Peyer's patch (tissue), 4 donors: ENCODE data around the gene MAGEB10. TPM values are rescaled to one million over a fixed set of nuclear protein-coding genes. Genes with fewer than 3 reads are reported as not detected.

Source experiments
- DNase-seq, 3 donors: peaks; one replicate each; pipeline ENCODE4 v3.0.0-alpha.2; 2017 to 2019
- H3K27ac ChIP-seq, 4 donors: fragments of 200-600 bp; sonication (generic); one replicate each; pipeline ENCODE4 v1.5.1; 2016 to 2019
- H3K27me3 ChIP-seq, 2 donors: fragments of 200-600 bp; sonication (generic); one replicate each; pipeline ENCODE4 v1.5.1; 2019
- H3K36me3 ChIP-seq, 3 donors: fragments of 200-600 bp; sonication (generic); one replicate each; pipeline ENCODE4 v1.5.1; 2016 to 2019
- H3K4me1 ChIP-seq, 4 donors: fragments of 200-600 bp; sonication (generic); one replicate each; pipeline ENCODE4 v1.5.1; 2016 to 2019
- H3K4me3 ChIP-seq, 4 donors: fragments of 200-600 bp; sonication (generic); 1 replicate in 3 of 4; 2 replicates in 1 of 4; pipeline ENCODE4 v1.5.1; 2016 to 2019; ENCODE audit warnings: mild to moderate bottlenecking in 1 of 4
- H3K9me3 ChIP-seq, 4 donors: fragments of 200-600 bp; sonication (generic); one replicate each; pipeline ENCODE4 v1.5.1; 2016 to 2019; ENCODE audit warnings: mild to moderate bottlenecking in 1 of 4
- CTCF ChIP-seq, 6 experiments: fragments of 450-650 bp in 4 of 6; fragments of 200-600 bp in 2 of 6; sonication (generic) in 1 of 6; IDR thresholded peaks; one replicate each; pipeline ENCODE4 v1.5.1; 2017 to 2019; ENCODE audit warnings: antibody characterized with exemption in 6 of 6, mild to moderate bottlenecking in 3 of 6, moderate library complexity in 1 of 6
- POLR2A ChIP-seq, 2 donors: fragments of 450-650 bp; IDR thresholded peaks; one replicate each; pipeline ENCODE4 v1.5.1; 2017; ENCODE audit warnings: antibody characterized with exemption in 2 of 2, mild to moderate bottlenecking in 2 of 2, moderate library complexity in 2 of 2
- total RNA-seq, 4 donors: library from RNA; depleted of rRNA; stranded (reverse); fragments of >200 nt; gene quantifications; one replicate each; pipeline ENCODE4 v1.1.0, GENCODE V29; 2016

Gene MAGEB10
- total RNA-seq: not detected

GRCh38 chrX:27807690-27808089 is at the start of gene MAGEB10:
Gene MAGEB10 (plus strand): TSS chrX:27807990. CDS start chrX:27821307, 13,317 bp downstream.
- no peaks in the 10 kb centered on the region for H3K9me3 ChIP-seq
- H3K4me1 ChIP-seq: no peaks in the 10 kb centered on the region
- DNase-seq: no peak
- TF ChIP-seq CTCF (IDR thresholded peaks at IDR 0.05) (no peak), POLR2A (IDR thresholded peaks at IDR 0.05) (no peak)
- H3K36me3 ChIP-seq: no peaks in the 10 kb centered on the region
- no peak within 1 kb of the TSS for H3K27ac ChIP-seq
- no peak within 1 kb of the TSS for H3K4me3 ChIP-seq
- H3K27me3 ChIP-seq: no peaks in the 10 kb centered on the region

- TF ChIP-seq POLR2A (IDR thresholded peaks at IDR 0.05) (no peak), CTCF (IDR thresholded peaks at IDR 0.05) (no peak)
- DNase-seq: no peak
Observed at GRCh38 chrX:27765718-27766117, 42.1 kb upstream of the MAGEB10 start.

GRCh38 chrX:27767387-27767786 is 40.4 kb upstream of the MAGEB10 start:
- Histone ChIP-seq H3K36me3 (no peaks in the 10 kb centered on the region), H3K4me3 (no peak overlapping the region), H3K9me3 (no peaks in the 10 kb centered on the region), H3K27me3 (no peaks in the 10 kb centered on the region), H3K4me1 (no peaks in the 10 kb centered on the region), H3K27ac (no peak overlapping the region)
- DNase-seq: no peak
- TF ChIP-seq POLR2A (IDR thresholded peaks at IDR 0.05) (no peak), CTCF (IDR thresholded peaks at IDR 0.05) (no peak)

More at GRCh38 chrX:27765718-27766117, 42.1 kb upstream of the MAGEB10 start:
- H3K4me3 ChIP-seq: no peak overlapping the region
- no peaks in the 10 kb centered on the region for H3K27me3 ChIP-seq
- no peaks in the 10 kb centered on the region for H3K36me3 ChIP-seq
- no peaks in the 10 kb centered on the region for H3K4me1 ChIP-seq
- H3K27ac ChIP-seq: no peak overlapping the region
- no peaks in the 10 kb centered on the region for H3K9me3 ChIP-seq

GRCh38 chrX:27775984-27776383 is 31.8 kb upstream of the MAGEB10 start:
- Histone ChIP-seq H3K4me3 (no peak overlapping the region), H3K27ac (no peak overlapping the region), H3K4me1 (no peaks in the 10 kb centered on the region), H3K36me3 (no peaks in the 10 kb centered on the region), H3K9me3 (no peaks in the 10 kb centered on the region), H3K27me3 (no peaks in the 10 kb centered on the region)
- DNase-seq: no peak
- TF ChIP-seq POLR2A (IDR thresholded peaks at IDR 0.05) (no peak), CTCF (IDR thresholded peaks at IDR 0.05) (no peak)

- Histone ChIP-seq H3K27ac (no peak overlapping the region), H3K9me3 (no peaks in the 10 kb centered on the region), H3K4me3 (no peak overlapping the region), H3K36me3 (no peaks in the 10 kb centered on the region), H3K4me1 (no peaks in the 10 kb centered on the region), H3K27me3 (no peaks in the 10 kb centered on the region)
- DNase-seq: no peak
- TF ChIP-seq CTCF (IDR thresholded peaks at IDR 0.05) (no peak), POLR2A (IDR thresholded peaks at IDR 0.05) (no peak)
Observed at GRCh38 chrX:27796640-27797257, 11.0 kb upstream of the MAGEB10 start.

GRCh38 chrX:27797575-27797974 is 10.2 kb upstream of the MAGEB10 start:
- Histone ChIP-seq H3K36me3 (no peaks in the 10 kb centered on the region), H3K27me3 (no peaks in the 10 kb centered on the region), H3K27ac (no peak overlapping the region), H3K9me3 (no peaks in the 10 kb centered on the region), H3K4me3 (no peak overlapping the region), H3K4me1 (no peaks in the 10 kb centered on the region)
- no peak for TF ChIP-seq CTCF (IDR thresholded peaks at IDR 0.05)
- no peak for TF ChIP-seq POLR2A (IDR thresholded peaks at IDR 0.05)
- DNase-seq: no peak
